ENCODE results near the gene PARD3B. TPM values are rescaled to one million over a fixed set of nuclear protein-coding genes. Genes with fewer than 3 reads are reported as not detected.

The PARD3B gene
- total and polyA plus RNA-seq, 2 donors from 2014 or later: 5.3 to 29.6 TPM

- Histone ChIP-seq H3K9me3 (ENCODE audit: control insufficient read depth in 2 of 3, insufficient read depth in 1 of 3, low read length in 3 of 3) (no peaks in the 10 kb centered on the region), H3K9ac (ENCODE audit: low read length in 3 of 3) (no peak overlapping the region), H3K27ac (ENCODE audit: low read depth in 2 of 2, low read length in 2 of 2) (no peak overlapping the region), H3K27me3 (ENCODE audit: control insufficient read depth, insufficient read depth, low read length) (no peaks in the 10 kb centered on the region), H3K4me3 (ENCODE audit: low read length in 3 of 3) (no peak overlapping the region), H3K36me3 (ENCODE audit: control insufficient read depth in 2 of 3, insufficient read depth in 3 of 3, low read length in 3 of 3) (no peaks in the 10 kb centered on the region), H3K4me1 (ENCODE audit: control insufficient read depth in 2 of 3, insufficient read depth in 2 of 3, low read depth in 1 of 3, low read length in 3 of 3) (no peaks in the 10 kb centered on the region)
- no peak for TF ChIP-seq CTCF (IDR thresholded peaks at IDR 0.05; ENCODE audit: borderline replicate concordance, extremely low read depth, insufficient read depth)
- intact Hi-C loops (cut with DNase I): no loop called here
- no peak for DNase-seq
- no peak for FAIRE-seq
These were observed 6.3 kb upstream of the PARD3B start for GRCh38 chr2:204539019-204539385.

DNA sequence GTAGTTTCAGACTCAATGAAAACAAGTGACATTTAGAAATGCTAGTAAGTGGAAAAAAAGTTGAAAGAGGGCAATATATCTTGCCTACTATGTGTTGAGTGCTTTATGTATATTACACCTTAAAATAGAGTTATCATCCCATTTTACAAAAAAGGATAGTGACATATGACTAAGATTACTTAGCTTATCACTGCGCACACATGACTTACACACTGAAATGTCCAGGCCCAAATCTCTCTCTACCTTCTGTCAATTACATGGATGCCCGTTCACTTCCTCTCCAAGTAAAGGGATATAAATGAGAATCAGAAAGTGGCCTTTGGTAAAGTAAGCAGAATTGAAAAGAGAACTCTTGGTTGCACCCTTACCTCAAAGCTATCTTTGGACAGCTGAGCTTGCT, 3.6 kb upstream of the PARD3B start:
- Histone ChIP-seq H3K9me3 (ENCODE audit: control insufficient read depth in 2 of 3, insufficient read depth in 1 of 3, low read length in 3 of 3) (no peaks in the 10 kb centered on the region), H3K27ac (ENCODE audit: low read depth in 2 of 2, low read length in 2 of 2) (no peak overlapping the region), H3K9ac (ENCODE audit: low read length in 3 of 3) (no peak overlapping the region), H3K4me1 (ENCODE audit: control insufficient read depth in 2 of 3, insufficient read depth in 2 of 3, low read depth in 1 of 3, low read length in 3 of 3) (peaks cover 0 to 7% (median 0%) of the 10 kb centered on the region in 3 donors), H3K4me3 (ENCODE audit: low read length in 3 of 3) (no peak overlapping the region), H3K27me3 (ENCODE audit: control insufficient read depth, insufficient read depth, low read length) (no peaks in the 10 kb centered on the region), H3K36me3 (ENCODE audit: control insufficient read depth in 2 of 3, insufficient read depth in 3 of 3, low read length in 3 of 3) (no peaks in the 10 kb centered on the region)
- no peak for DNase-seq
- no peak for FAIRE-seq
- intact Hi-C loops (cut with DNase I): no loop called here
- no peak for TF ChIP-seq CTCF (IDR thresholded peaks at IDR 0.05; ENCODE audit: borderline replicate concordance, extremely low read depth, insufficient read depth)

GRCh38 chr2:204542982-204543608, 2.2 kb upstream of the PARD3B start:
- Histone ChIP-seq H3K4me3 (ENCODE audit: low read length in 3 of 3) (no peak overlapping the region), H3K9me3 (ENCODE audit: control insufficient read depth in 2 of 3, insufficient read depth in 1 of 3, low read length in 3 of 3) (no peaks in the 10 kb centered on the region), H3K36me3 (ENCODE audit: control insufficient read depth in 2 of 3, insufficient read depth in 3 of 3, low read length in 3 of 3) (no peaks in the 10 kb centered on the region), H3K4me1 (ENCODE audit: control insufficient read depth in 2 of 3, insufficient read depth in 2 of 3, low read depth in 1 of 3, low read length in 3 of 3) (peaks cover 0 to 7% (median 0%) of the 10 kb centered on the region in 3 donors), H3K27me3 (ENCODE audit: control insufficient read depth, insufficient read depth, low read length) (no peaks in the 10 kb centered on the region), H3K27ac (ENCODE audit: low read depth in 2 of 2, low read length in 2 of 2) (no peak overlapping the region), H3K9ac (ENCODE audit: low read length in 3 of 3) (no peak overlapping the region)
- intact Hi-C loops (cut with DNase I): no loop called here
- no peak for TF ChIP-seq CTCF (IDR thresholded peaks at IDR 0.05; ENCODE audit: borderline replicate concordance, extremely low read depth, insufficient read depth)
- no peak for FAIRE-seq
- no peak for DNase-seq
